BE2C (cell line): ENCODE data around the gene TBC1D17.

Experiments used
- DNase-seq: peaks from one replicate; pipeline ENCODE4 v3.0.0-alpha.2; 2020
- H3K27me3 ChIP-seq: fragments of 250-450 bp; sonication (Bioruptor Pico); 2 replicates; pipeline ENCODE4 v1.5.1; 2020; ENCODE audit warnings: mild to moderate bottlenecking
- H3K36me3 ChIP-seq: fragments of 250-450 bp; sonication (Bioruptor Pico); 2 replicates; pipeline ENCODE4 v1.5.1; 2020; ENCODE audit warnings: mild to moderate bottlenecking
- H3K4me1 ChIP-seq: fragments of 250-450 bp; sonication (Bioruptor Pico); 2 replicates; pipeline ENCODE4 v1.5.1; 2020
- H3K4me3 ChIP-seq: 2 replicates; pipeline ENCODE4 v1.5.1; 2011; ENCODE audit warnings: low read depth, low read length
- H3K9me3 ChIP-seq: fragments of 250-450 bp; sonication (Bioruptor Pico); 2 replicates; pipeline ENCODE4 v1.5.1; 2020
- CTCF ChIP-seq: IDR thresholded peaks from 2 replicates; pipeline ENCODE4 v1.5.1; 2012; ENCODE audit warnings: mild to moderate bottlenecking, low read depth, low read length

TBC1D17 gene

GRCh38 chr19:49839713-49840112, 37.8 kb upstream of the TBC1D17 start:
- no peak for DNase-seq
- Histone ChIP-seq H3K9me3 (no peaks in the 10 kb centered on the region), H3K4me3 (no peak overlapping the region), H3K4me1 (no peaks in the 10 kb centered on the region), H3K36me3 (peaks cover 30% of the 10 kb centered on the region), H3K27me3 (no peaks in the 10 kb centered on the region)
- TF ChIP-seq CTCF, result no peak

GRCh38 chr19:49840321-49840720, 37.2 kb upstream of the TBC1D17 start:
- Histone ChIP-seq H3K27me3 (no peaks in the 10 kb centered on the region), H3K4me3 (no peak overlapping the region), H3K9me3 (no peaks in the 10 kb centered on the region), H3K4me1 (no peaks in the 10 kb centered on the region), H3K36me3 (peaks cover 24% of the 10 kb centered on the region)
- TF ChIP-seq CTCF, result no peak
- DNase-seq, result no peak

- H3K9me3 ChIP-seq, result no peaks in the 10 kb centered on the region
- peaks cover 23% of the 10 kb centered on the region for H3K36me3 ChIP-seq
- DNase-seq, result no peak
- no peaks in the 10 kb centered on the region for H3K27me3 ChIP-seq
- no peak for TF ChIP-seq CTCF
- no peaks in the 10 kb centered on the region for H3K4me1 ChIP-seq
- H3K4me3 ChIP-seq, result no peak overlapping the region
Measured at GRCh38 chr19:49840736-49841249, 36.7 kb upstream of the TBC1D17 start.

- Histone ChIP-seq H3K36me3 (peaks cover 12% of the 10 kb centered on the region), H3K4me1 (no peaks in the 10 kb centered on the region), H3K9me3 (no peaks in the 10 kb centered on the region), H3K4me3 (no peak overlapping the region), H3K27me3 (no peaks in the 10 kb centered on the region)
- TF ChIP-seq CTCF, result no peak
- no peak for DNase-seq
Measured at GRCh38 chr19:49843265-49843664, 34.2 kb upstream of the TBC1D17 start.

GRCh38 chr19:49844138-49845095, 33.1 kb upstream of the TBC1D17 start:
- Histone ChIP-seq H3K27me3 (no peaks in the 10 kb centered on the region), H3K9me3 (no peaks in the 10 kb centered on the region), H3K36me3 (peaks cover 4% of the 10 kb centered on the region), H3K4me1 (no peaks in the 10 kb centered on the region), H3K4me3 (no peak overlapping the region)
- no peak for TF ChIP-seq CTCF
- DNase-seq, result no peak

GRCh38 chr19:49845414-49845813, 32.1 kb upstream of the TBC1D17 start:
- no peaks in the 10 kb centered on the region for H3K27me3 ChIP-seq
- no peak for DNase-seq

More at GRCh38 chr19:49845414-49845813, 32.1 kb upstream of the TBC1D17 start:
- Histone ChIP-seq H3K36me3 (no peaks in the 10 kb centered on the region), H3K4me1 (0 out of 2 replicates have a peak, but pooled peaks cover 2% of the 10 kb centered on the region), H3K9me3 (no peaks in the 10 kb centered on the region), H3K4me3 (no peak overlapping the region)
- 0 out of 2 replicates have a peak, but pooled peaks have one; percentile 13 for TF ChIP-seq CTCF
